GM13977 (cell line): Measurements from ENCODE around the gene EIF4G3.
"Not testable (repeated sequence)": the region's sequence is repeated elsewhere in the genome, so short reads cannot be mapped to it uniquely, and the experiment has no call there.

Experiments used
- DNase-seq: peaks from one replicate; pipeline ENCODE4 v3.0.0; 2012; ENCODE audit warnings: low spot score
- in situ Hi-C: fragments of 300-500 bp; cut with MboI; formaldehyde crosslinking; loops from one replicate; pipeline ENCODE4 v1.12.0; 2022; ENCODE audit warnings: low sequenced_read_pairs, low pct_unique_long_range_greater_than_20kb, mixed read lengths, inconsistent platforms; ENCODE audit not compliant: unreplicated experiment
- TF ChIP-seq, protein P1 (sequence below): IDR thresholded peaks from 2 replicates; pipeline ENCODE4 v1.5.1; 2012; ENCODE audit warnings: mild to moderate bottlenecking, control low read depth; ENCODE audit not compliant: insufficient read depth; ENCODE audit errors: extremely low read depth, missing control alignments

Gene EIF4G3

DNA sequence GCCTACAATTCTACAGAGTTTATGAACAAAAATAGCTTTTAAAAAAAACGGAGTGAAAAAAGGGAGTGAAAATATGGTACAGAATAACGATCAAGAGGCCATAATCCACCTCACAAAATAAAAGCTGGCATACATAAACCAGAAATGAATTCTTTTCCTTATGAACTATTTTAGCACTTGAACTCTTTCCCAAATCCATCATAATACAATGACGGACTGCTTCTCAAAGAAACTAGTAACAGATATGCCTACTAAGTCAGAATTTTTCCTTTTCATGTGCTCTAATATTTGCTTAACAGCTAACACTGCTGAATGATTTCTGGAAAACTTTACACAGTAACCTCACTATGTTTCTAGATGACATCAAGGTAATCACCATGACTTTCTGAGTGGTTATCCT lies 144.0 kb downstream of the EIF4G3 start:
- DNase-seq = no peak
- in situ Hi-C loops = no loop called here
- TF ChIP-seq, protein P1, sequence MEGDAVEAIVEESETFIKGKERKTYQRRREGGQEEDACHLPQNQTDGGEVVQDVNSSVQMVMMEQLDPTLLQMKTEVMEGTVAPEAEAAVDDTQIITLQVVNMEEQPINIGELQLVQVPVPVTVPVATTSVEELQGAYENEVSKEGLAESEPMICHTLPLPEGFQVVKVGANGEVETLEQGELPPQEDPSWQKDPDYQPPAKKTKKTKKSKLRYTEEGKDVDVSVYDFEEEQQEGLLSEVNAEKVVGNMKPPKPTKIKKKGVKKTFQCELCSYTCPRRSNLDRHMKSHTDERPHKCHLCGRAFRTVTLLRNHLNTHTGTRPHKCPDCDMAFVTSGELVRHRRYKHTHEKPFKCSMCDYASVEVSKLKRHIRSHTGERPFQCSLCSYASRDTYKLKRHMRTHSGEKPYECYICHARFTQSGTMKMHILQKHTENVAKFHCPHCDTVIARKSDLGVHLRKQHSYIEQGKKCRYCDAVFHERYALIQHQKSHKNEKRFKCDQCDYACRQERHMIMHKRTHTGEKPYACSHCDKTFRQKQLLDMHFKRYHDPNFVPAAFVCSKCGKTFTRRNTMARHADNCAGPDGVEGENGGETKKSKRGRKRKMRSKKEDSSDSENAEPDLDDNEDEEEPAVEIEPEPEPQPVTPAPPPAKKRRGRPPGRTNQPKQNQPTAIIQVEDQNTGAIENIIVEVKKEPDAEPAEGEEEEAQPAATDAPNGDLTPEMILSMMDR = no peak

DNA sequence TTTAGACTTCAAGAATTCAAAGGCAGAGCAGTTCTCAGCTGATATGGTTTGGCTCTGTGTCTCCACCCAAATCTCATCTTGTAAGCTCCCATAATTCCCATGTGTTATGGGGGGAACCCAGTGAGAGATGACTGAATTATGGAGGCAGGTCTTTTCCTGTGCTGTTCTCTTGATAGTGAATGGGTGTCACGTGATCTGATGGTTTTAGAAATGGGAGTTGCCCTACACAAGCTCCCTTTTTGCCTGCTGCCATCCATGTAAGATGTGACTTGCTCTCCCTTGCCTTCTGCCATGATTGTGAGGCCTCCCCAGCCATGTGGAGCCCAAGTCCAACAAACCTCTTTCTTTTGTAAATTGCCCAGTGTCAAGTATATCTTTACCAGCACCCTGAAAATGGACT lies 146.5 kb downstream of the EIF4G3 start:
- in situ Hi-C loops = no loop called here
- no peak for DNase-seq
- TF ChIP-seq, protein P1 = no peak

DNA sequence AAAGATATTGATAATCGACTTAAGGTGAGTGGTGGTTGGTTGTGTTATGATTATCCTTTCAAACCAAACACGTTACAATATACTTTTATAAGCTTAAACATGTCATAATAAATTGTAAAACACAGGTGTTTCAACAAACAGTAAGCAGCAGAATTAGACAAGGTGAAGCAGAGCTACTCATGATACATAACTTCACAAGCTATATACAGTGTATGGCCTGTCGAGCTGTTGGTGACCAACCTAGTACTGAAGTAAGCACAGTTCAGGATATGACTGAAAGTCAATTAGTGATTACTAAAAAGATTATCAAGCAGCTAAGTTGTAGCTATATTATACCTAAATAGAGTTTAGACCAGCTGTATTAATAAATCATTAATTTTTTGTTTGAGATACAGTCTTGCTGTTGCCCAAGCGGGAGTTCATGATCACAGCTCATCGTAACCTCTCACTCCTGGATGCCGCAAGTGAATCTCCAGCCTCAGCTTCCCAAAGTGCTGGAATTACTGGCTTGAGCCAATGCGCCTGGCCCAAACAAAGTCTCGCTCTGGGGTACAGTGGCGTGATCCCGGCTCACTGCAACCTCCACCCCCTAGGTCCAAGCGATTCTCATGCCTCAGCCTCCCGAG lies 148.1 kb downstream of the EIF4G3 start:
- in situ Hi-C loops = no loop called here

GRCh38 chr1:21027805-21028204 lies 148.9 kb downstream of the EIF4G3 start:
- no peak for DNase-seq
- TF ChIP-seq, protein P1 = no peak
- in situ Hi-C loops = no loop called here

More for the DNA sequence above, 148.1 kb downstream of the EIF4G3 start:
- DNase-seq = no peak
- TF ChIP-seq, protein P1 = no peak

DNA sequence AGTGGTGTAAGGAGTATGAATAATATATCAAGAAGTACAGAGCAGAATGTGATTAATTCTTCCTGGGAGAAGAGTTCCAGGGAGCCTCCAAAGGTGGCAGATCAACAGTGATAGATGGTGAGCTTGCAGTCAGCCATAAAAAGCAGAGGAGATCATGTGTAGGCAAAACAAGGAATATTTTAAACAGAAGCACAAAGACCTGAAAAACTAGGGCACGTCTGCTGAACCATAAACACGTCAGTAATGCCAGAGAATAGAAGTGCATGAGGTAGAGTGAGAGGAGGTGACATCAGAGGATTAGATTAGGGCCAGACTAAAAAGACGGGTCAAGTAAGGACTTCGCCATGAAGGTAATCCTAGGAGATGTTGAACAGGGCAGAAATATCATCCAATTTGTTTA lies 151.8 kb downstream of the EIF4G3 start:
- no peak for DNase-seq
- TF ChIP-seq, protein P1 = no peak
- in situ Hi-C loops = no loop called here

GRCh38 chr1:21024136-21024896 lies 152.4 kb downstream of the EIF4G3 start:
- DNase-seq, in situ Hi-C loops: not testable (repeated sequence)
